HepG2 (cell line): Measurements from ENCODE around the gene DNPH1. TPM values are rescaled to one million over a fixed set of nuclear protein-coding genes. Genes with fewer than 3 reads are reported as not detected.

Source experiments
- ARID4A ChIP-seq: sonication (generic); formaldehyde crosslinking; IDR thresholded peaks from 2 replicates; pipeline ENCODE4 v1.5.0; 2020; ENCODE audit warnings: mild to moderate bottlenecking, missing genetic modification reagents, borderline replicate concordance
- DRAP1 ChIP-seq: IDR thresholded peaks from 2 replicates; pipeline ENCODE4 v1.6.1; 2016; ENCODE audit warnings: missing genetic modification reagents, missing compliant biosample characterization
- JARID2 ChIP-seq: sonication (generic); formaldehyde crosslinking; IDR thresholded peaks from 2 replicates; pipeline ENCODE4 v1.8.1; 2023; ENCODE audit warnings: missing genetic modification reagents, inconsistent platforms; ENCODE audit not compliant: insufficient replicate concordance
- KLF13 ChIP-seq: sonication (generic); formaldehyde crosslinking; IDR thresholded peaks from 2 replicates; pipeline ENCODE4 v1.4.0; 2020; ENCODE audit warnings: mild to moderate bottlenecking, missing genetic modification reagents
- MED8 ChIP-seq: sonication (generic); formaldehyde crosslinking; IDR thresholded peaks from 2 replicates; pipeline ENCODE4 v1.8.1; 2023; ENCODE audit warnings: mild to moderate bottlenecking, missing genetic modification reagents; ENCODE audit not compliant: insufficient replicate concordance
- MXD1 ChIP-seq: sonication (generic); formaldehyde crosslinking; IDR thresholded peaks from 2 replicates; pipeline ENCODE4 v1.4.0; 2020; ENCODE audit warnings: mild to moderate bottlenecking, missing genetic modification reagents
- POGZ ChIP-seq: sonication (generic); formaldehyde crosslinking; IDR thresholded peaks from 2 replicates; pipeline ENCODE4 v1.4.0; 2020; ENCODE audit warnings: mild to moderate bottlenecking, missing genetic modification reagents
- RAD21 ChIP-seq: fragments of 450-650 bp; formaldehyde crosslinking; IDR thresholded peaks from 2 replicates; pipeline ENCODE4 v1.5.0; 2020; ENCODE audit warnings: mild to moderate bottlenecking
- SKIL ChIP-seq: sonication (generic); formaldehyde crosslinking; IDR thresholded peaks from 2 replicates; pipeline ENCODE4 v1.8.0; 2022; ENCODE audit warnings: missing genetic modification reagents, mild to moderate bottlenecking, moderate library complexity, borderline replicate concordance
- TBX3 ChIP-seq: fragments of 450-650 bp; IDR thresholded peaks from 2 replicates; pipeline ENCODE4 v1.6.1; 2017; ENCODE audit warnings: antibody characterized with exemption, mild to moderate bottlenecking, inconsistent platforms, borderline replicate concordance
- ZBTB34 ChIP-seq: sonication (generic); formaldehyde crosslinking; IDR thresholded peaks from 2 replicates; pipeline ENCODE4 v1.8.0; 2022; ENCODE audit warnings: mild to moderate bottlenecking, missing genetic modification reagents
- ZFYVE20 ChIP-seq: sonication (generic); formaldehyde crosslinking; IDR thresholded peaks from 2 replicates; pipeline ENCODE4 v1.8.0; 2023; ENCODE audit warnings: low read depth, mild to moderate bottlenecking, moderate library complexity, missing genetic modification reagents, borderline replicate concordance
- ZNF224 ChIP-seq: sonication (generic); formaldehyde crosslinking; IDR thresholded peaks from 2 replicates; pipeline ENCODE4 v1.5.0; 2020; ENCODE audit warnings: mild to moderate bottlenecking, missing genetic modification reagents
- ZNF382 ChIP-seq: sonication (generic); formaldehyde crosslinking; IDR thresholded peaks from 2 replicates; pipeline ENCODE4 v1.5.0; 2020; ENCODE audit warnings: missing genetic modification reagents, mild to moderate bottlenecking, borderline replicate concordance
- ZNF674 ChIP-seq: sonication (generic); formaldehyde crosslinking; IDR thresholded peaks from 2 replicates; pipeline ENCODE4 v1.5.0; 2020; ENCODE audit warnings: low read depth, mild to moderate bottlenecking, missing genetic modification reagents
- polyA plus RNA-seq, 8 experiments: library from polyadenylated mRNA; depleted of rRNA in 3 of 8; stranded (reverse) in 7 of 8; unstranded in 1 of 8; fragments of >200 nt; fragmentation: Illumina TruSeq in 4 of 8; extraction: Trizol in 4 of 8; gene quantifications; 2 replicates each; pipeline versions ENCODE4 v1.2.1 to v1.2.3, GENCODE V29; 2011 to 2016; ENCODE audit warnings: low read depth in 4 of 8, missing spikeins in 1 of 8, mixed read lengths in 1 of 8; ENCODE audit not compliant: insufficient read depth in 1 of 8
- total RNA-seq, 5 experiments: library from RNA; depleted of rRNA; stranded (reverse); fragments of >200 nt; fragmentation: Illumina TruSeq; extraction: Trizol; gene quantifications; 2 replicates each; pipeline ENCODE4 v1.2.3, GENCODE V29; 2016; ENCODE audit warnings: low read depth in 1 of 5
- TF ChIP-seq, protein P1 (sequence below): sonication (generic); formaldehyde crosslinking; IDR thresholded peaks from 2 replicates; pipeline ENCODE4 v1.9.0; 2021; ENCODE audit warnings: missing genetic modification reagents, borderline replicate concordance

The DNPH1 gene
- total and polyA plus RNA-seq, 2 of the 13 experiments (the other 11 are each of a cell fraction or from before 2014, with no cell fraction given) = 56.5 to 75.1 TPM

GRCh38 chr6:43267619-43268354 lies 38.5 kb upstream of the DNPH1 start (continued):
- TF ChIP-seq ZFYVE20 (CRISPR knock-in tag) (peak; percentile 83), KLF13 (CRISPR knock-in tag) (peak; percentile 95), ZNF382 (CRISPR knock-in tag) (no peak), TBX3 (peak; percentile 97), ZNF674 (CRISPR knock-in tag) (peak; percentile 88; the same call in 1 of the 2 replicates), POGZ (CRISPR knock-in tag) (peak; percentile 98), MED8 (CRISPR knock-in tag) (peak; percentile 100), RAD21 (CRISPR knock-in tag) (peak; percentile 79), MXD1 (CRISPR knock-in tag) (peak; percentile 95), ARID4A (CRISPR knock-in tag) (peak; percentile 93; the same call in 1 of the 2 replicates), SKIL (CRISPR knock-in tag) (peak; percentile 100), DRAP1 (CRISPR knock-in tag) (peak; percentile 87), ZNF224 (CRISPR knock-in tag) (peak; percentile 98), JARID2 (CRISPR knock-in tag) (no peak), ZBTB34 (CRISPR knock-in tag) (peak; percentile 99)
- TF ChIP-seq, protein P1, sequence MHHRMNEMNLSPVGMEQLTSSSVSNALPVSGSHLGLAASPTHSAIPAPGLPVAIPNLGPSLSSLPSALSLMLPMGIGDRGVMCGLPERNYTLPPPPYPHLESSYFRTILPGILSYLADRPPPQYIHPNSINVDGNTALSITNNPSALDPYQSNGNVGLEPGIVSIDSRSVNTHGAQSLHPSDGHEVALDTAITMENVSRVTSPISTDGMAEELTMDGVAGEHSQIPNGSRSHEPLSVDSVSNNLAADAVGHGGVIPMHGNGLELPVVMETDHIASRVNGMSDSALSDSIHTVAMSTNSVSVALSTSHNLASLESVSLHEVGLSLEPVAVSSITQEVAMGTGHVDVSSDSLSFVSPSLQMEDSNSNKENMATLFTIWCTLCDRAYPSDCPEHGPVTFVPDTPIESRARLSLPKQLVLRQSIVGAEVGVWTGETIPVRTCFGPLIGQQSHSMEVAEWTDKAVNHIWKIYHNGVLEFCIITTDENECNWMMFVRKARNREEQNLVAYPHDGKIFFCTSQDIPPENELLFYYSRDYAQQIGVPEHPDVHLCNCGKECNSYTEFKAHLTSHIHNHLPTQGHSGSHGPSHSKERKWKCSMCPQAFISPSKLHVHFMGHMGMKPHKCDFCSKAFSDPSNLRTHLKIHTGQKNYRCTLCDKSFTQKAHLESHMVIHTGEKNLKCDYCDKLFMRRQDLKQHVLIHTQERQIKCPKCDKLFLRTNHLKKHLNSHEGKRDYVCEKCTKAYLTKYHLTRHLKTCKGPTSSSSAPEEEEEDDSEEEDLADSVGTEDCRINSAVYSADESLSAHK (CRISPR knock-in tag) = 0 out of 2 replicates have a peak, but pooled peaks have one; percentile 50
